HTERT RPE-1 (cell line): Measurements from ENCODE around the gene PLCL1.

Experiments
- in situ Hi-C: fragments of 300-500 bp; cut with MboI; formaldehyde crosslinking; loops from 4 replicates; pipeline ENCODE4 v1.14.3; 2020; ENCODE audit warnings: low sequenced_read_pairs

The PLCL1 gene

DNA sequence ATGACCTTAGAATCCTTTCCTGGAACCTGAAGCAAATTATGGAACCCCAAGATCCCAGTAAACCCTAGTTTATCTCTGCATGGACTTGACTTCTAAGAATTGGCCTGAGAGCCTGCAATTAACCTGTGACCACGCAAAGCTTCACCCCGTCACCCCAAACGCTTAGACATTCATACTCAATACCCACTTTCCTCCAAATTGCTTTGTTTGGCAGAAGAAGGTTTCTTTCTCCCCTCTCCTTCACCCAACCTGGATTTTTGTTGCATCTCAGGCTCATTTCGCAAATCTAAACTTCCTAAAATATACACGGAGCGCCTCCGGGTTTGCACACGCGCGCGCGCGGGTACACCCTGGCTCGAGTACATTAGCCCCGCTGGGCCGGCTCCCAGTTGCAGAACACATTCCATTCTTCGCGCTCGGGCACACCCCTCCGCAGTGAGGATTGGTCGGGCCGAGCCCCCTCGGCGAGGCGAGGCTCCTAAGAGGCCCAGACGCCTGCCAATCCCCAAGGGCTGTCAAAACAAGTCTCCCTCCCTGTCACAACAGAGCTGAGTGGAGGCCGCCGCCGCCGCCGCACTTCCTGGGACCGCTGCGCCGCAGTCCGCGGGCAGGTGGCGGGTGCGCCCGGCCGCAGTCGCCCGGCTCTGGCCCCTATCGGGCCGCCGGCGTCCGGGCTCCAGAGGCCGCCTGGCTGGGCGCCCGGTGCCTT is at the start of gene PLCL1:
Gene PLCL1 (plus strand): TSS at position 545 of the 709 bp plus-strand sequence.
- in situ Hi-C loops: no loop called here

DNA sequence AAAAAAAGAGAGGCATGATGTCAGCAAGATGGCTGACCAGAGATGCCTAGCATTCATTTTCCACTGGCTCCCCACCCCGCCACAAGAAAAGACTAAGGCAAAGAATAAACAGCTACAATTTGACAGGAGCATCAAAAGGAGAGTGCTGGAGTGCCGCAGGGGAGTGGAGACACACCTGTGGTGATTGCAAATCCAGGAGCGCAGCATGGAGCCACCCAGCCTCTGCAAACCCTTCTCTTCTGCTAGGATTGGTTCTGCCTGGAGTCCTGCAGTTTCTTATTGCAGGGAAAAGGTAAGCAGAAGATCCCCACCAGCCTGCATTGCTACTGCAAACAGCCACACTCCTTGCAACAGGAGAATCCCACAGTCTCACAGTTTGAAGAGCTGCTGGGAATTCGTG is 45.4 kb upstream of the PLCL1 start:
- in situ Hi-C loops: no loop called here

DNA sequence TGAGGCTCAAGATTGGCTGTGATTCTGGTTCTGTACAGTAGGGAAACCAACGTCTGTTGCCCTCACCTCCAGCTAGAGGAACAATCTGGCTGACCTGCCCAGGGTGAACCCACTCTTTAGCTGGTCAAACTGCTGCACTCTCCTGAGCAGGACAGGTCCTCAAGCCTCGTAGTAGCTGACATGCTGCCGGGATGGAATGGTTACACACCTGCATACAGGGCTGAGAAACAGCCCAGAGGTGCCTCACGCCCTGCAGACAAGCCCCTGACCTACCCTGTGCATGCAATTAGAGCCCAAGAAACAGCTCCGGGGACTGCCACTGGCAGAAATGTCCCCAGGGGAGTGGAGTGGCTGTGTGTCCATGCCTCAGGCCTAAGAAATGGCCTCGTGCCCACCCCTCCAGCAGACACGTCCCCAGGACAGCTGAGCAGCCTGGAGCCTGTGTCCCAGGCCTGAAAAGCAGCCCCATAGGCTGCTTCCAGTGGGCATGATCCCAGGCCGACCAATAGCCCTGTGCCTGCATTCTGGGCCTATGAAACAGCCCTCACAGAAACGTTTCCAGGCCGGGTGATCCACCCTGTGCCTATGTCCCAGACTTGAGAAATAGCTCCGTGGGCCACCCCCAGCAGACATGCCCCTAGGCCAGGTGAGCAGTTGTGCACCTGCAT is 44.6 kb upstream of the PLCL1 start:
- in situ Hi-C loops: no loop called here

DNA sequence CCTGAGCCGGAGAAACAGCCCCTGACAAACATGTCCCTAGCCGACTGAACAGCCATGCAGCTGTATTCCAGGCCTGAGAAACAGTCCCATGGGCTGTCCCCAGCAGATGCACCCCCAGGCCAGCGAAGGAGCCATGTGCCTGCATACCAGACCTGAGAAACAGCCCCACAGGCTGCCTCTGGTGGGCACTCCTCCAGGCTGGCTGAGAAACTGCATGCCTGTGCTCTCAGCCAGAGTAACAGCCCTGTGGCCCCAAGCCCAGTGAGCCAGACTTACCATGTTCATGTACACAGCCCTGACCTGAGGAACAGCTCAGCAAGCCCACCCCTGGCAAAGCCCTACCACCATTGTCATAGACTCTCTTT is 44.1 kb upstream of the PLCL1 start:
- in situ Hi-C loops: no loop called here

DNA sequence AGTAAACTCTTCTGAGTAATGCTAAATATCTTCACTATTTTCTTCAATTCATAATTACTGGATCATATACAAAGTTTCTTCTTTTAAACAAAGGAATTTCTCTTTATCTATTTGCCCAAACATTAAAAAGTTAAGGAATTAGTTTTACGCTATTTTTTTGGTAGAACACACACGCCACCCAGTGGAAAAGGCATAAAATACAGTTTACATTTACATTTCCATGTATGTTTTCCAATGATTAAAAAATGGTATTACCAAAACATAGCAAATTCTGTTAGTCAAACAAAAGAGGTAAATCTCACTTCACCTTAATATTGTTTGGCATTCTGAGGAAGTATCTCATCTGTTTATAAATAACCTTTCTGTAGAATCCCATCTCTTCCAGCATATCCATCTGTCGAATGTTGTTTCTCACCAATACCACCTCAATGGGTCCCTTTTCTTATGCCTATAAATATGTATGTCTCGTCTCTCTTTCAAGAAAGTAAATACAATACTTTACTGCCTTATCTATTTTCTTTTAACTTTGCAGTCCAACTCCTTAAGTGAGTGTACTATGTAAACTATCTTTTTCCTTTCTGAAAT is 26.5 kb upstream of the PLCL1 start:
- in situ Hi-C loops: no loop called here

DNA sequence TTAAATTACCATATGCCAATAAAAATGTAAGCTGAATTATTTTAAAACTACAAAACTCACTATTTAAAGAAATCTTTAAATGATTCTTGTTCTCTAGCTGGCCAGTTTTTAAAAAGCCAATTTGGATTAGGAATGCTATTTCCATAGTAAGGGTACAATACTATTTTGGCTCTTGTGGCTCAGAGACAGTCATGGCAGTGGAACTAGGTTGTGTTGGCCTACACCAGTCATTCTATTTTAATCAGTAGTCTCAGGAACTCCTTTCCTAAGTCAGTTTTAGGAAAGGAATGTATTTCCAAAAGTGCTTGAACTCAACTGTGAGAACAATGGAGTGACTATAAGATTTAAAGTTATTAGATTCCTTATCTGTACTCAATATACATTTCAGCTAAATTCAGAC is 25.1 kb upstream of the PLCL1 start:
- in situ Hi-C loops: no loop called here

DNA sequence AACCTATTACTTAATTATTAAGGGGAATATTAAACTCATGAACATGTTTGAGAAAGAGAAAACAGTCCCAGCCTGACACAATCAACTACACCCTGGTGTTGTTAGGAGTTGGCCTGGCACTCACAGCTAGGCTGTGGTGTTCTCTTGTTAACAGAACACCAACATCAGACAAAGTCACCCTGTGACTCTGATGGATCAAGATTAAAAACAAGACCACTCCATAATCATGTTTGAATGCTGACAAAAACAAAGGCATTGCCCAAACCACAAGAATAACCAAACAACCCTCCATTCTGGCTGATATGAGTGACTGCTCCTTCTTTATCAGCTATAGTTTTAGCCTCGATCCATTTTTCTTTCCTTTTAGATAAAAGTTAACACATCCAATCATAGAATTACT is 22.3 kb upstream of the PLCL1 start:
- in situ Hi-C loops: no loop called here

DNA sequence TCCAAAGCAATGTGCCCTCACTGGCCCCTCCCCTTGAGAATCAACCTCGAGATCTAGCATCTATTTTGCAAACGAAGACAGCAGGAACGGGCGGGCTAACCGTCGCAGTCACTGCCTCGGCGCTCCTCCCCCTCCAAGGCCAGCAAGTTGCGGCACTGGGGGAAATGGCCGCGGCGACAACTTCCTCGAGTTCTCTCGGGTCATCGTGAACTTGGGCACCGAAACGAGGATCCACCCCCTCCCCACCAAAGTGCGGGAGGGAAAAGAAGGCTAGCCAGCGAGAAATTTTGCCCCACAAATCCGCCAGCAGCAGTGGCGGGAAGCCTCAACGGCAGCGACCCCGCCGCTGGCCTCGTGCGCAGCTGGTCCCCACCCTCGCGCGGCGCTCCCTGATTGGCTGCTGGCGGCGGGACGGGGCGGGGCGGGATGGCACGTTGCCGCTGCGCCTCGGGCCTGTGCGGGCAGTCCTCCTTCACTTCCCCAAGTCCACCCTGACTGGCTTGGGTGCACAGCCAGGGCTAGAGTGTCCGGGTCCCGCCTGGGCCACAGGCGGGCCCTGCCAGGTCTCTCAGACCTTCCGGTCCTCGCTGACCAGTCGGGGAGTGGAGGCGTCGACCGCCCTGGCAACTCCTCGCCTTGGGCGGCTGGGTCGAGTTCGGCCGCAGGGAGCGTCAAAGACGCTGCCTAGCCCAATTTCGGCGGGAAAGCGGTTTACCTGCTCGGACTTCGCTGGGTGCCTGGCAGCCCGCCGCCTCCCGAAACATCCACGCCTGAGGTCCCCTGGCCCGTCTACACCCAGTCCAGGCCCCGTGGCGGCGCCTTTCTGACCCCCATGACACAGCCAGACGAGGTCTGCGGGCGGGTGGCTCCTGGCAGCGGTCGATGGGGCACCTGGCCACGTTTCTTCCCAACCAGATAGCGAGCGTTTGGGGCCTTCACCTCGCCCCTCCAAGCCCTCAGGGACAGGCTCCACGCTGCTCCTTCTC is 19.1 kb upstream of the PLCL1 start, which contains the start of gene BOLL:
Gene BOLL (minus strand): TSS at position 364 of the 986 bp plus-strand sequence. CDS start 3,469 bp downstream, outside the sequence.
- in situ Hi-C loops: no loop called here

DNA sequence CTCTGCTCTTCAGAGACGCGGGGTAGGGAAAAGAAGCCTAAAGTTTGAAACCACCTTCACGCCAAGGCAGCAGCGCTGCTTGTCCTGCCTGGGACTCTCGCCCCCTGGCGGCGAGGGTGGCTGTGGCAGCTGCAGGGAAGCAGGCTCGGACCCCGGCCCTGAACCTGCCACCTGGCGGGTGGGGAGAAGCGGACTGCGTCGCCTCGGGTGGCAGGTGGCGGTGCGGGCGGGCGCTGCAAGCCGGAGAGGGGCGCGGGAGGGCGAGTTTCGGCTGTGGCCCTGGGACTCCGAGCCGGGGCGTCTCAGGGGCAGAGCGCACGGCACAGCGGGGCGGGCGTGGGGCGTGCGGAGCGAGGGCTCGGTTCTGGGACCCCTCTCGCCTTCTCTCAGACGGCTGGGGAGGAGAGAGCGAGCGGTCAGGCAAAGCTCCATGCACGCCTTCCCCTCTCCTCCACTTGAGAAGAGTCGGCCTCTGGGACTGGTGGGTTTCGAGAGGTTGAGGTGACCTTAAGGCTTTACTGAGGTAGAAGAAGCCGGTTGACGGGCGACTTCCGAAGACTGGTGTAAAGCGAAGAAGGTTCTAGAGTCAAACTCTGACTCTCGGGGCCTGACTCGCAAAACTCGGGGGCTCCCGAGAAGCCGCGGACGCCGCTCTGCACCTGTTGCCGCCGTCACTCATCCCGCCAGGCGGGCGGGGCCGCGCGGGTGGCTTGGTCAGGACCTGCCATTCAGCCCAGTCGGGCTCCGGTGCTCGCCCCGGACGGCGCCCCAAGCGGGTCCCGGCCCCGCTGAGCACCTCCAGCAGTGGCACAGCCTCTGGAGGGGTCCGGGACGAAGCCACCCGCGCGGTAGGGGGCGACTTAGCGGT is 18.1 kb upstream of the PLCL1 start:
- in situ Hi-C loops: no loop called here

DNA sequence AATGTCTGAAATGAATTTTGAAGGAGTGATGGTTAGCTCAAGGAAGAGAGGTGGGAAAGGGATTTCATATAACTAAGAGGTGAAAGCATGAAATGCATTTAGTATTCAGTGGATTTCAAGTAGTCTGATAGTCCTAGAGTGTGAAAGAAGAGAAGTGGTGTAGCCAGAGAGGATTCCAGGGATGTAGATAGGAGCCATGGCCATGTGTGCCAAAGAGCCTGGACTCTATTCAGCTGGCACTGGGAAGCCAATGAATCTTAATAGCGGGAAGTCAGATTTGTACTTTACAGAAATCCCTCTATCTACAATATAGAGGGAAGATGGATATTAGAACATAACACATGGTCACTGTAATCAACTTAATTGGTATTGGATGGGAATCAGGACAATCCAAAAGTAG is 10.9 kb upstream of the PLCL1 start:
- in situ Hi-C loops: no loop called here

DNA sequence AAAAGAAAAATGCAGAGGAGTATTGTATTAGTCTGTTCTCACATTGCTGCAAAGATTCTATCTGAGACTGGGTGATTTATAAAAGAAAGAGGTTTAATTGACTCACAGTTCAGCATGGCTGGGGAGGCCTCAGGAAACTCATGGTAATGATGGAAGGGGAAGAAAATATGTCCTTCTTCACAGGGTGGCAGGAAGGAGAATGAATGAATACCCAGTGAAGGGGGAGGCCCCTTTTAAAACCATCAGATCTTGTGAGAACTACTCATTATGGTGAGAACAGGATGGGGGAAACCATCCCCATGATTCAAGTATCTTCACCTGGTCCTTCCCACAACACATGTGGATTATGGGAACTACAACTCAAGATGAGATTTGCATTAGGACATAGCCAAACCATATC is 9.1 kb upstream of the PLCL1 start:
- in situ Hi-C loops: no loop called here

DNA sequence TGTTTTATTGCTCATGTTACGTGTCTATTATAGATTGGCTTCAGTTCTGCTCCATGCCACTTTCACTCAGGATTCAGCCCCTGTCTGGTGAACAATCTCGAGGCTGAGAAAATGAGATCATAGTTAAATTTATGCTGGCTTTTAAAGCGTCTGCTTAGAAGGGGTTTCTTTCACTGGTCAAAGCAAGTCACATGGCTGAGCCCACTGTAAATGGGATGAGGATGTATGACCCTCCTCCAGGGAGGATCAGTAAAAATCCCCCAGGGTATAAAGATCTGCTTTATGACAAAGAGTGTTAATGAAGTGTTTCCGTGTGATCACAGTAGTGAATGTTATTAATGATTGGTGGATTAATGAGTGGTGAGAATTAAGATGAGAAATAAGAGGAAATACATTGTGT is 6.2 kb upstream of the PLCL1 start:
- in situ Hi-C loops: no loop called here

DNA sequence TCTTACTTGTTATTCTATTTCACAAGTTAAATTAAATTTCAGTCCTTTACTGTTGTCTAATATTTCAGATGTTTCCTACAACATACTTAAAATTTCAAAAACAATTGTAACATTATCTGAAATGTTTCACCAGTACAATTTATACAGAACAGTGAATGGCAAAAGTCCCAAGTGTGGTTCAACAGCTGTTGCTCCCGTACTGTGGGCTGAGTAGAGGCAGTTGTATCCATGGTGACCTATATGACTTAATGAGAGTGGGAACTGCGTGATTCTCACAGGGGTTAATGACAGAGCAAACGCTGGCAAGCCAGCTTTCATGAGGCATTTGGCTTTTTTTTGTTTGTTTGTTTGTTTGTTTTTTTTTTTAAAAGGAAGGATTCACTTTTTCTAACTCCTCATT is 5.3 kb upstream of the PLCL1 start:
- in situ Hi-C loops: no loop called here

DNA sequence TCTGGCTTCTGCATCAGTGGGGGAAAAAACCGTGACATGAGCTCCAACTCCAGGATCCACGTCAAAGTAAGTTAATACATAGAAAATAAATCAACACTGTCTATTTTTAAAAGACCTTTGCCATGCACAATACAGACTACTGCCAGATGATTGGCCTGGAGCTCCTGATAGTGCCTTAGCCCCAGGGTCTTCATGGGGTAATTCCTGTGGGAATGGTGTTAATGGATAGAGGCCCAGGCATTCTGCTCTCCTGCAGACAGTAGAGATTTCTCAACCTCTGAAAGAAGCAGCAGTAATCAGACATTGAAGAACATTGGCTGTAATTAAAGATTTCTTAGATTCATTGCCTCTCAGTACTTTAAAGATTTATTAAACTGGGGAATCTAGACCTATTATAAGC is 4.3 kb upstream of the PLCL1 start:
- in situ Hi-C loops: no loop called here

DNA sequence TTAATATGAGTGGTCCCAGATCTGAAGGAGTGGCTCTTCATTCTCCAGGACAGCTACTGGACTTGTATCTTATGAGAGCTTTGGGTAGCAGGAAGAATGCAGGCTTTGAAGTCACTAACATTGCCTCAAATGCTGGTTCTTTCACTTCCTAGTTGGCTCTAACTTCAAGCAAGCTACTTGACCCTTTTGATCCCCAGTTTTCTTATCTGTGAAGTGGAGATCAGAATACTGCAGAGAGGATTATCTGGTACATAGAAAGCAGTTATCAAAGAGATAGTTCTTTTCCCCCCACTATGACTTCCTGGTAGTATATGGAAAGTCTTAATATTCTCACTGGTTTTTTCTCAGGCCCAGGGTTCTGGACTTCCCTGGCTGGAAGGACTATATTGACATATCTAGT is 3.4 kb upstream of the PLCL1 start:
- in situ Hi-C loops: no loop called here

DNA sequence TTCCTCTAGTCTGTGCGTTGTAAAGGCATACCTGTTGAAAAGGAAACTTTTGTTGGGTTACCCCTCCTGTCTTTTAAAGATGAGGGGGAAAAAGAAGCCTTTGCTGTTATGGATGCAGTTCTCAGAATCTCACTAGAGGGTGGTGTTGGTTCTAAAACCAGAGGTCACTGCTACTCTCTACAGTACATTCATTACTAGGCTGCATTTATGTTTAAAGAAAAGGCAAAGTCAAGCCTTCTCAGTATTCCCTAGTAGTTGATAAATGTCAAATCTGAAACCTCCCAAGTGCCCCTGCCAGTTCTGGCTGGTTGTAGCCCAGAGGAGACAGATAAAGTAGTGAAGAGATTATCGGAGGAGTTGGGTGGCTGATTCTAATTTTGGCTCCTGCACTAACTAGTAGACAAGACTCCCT is 1.4 kb upstream of the PLCL1 start:
- in situ Hi-C loops: no loop called here

DNA sequence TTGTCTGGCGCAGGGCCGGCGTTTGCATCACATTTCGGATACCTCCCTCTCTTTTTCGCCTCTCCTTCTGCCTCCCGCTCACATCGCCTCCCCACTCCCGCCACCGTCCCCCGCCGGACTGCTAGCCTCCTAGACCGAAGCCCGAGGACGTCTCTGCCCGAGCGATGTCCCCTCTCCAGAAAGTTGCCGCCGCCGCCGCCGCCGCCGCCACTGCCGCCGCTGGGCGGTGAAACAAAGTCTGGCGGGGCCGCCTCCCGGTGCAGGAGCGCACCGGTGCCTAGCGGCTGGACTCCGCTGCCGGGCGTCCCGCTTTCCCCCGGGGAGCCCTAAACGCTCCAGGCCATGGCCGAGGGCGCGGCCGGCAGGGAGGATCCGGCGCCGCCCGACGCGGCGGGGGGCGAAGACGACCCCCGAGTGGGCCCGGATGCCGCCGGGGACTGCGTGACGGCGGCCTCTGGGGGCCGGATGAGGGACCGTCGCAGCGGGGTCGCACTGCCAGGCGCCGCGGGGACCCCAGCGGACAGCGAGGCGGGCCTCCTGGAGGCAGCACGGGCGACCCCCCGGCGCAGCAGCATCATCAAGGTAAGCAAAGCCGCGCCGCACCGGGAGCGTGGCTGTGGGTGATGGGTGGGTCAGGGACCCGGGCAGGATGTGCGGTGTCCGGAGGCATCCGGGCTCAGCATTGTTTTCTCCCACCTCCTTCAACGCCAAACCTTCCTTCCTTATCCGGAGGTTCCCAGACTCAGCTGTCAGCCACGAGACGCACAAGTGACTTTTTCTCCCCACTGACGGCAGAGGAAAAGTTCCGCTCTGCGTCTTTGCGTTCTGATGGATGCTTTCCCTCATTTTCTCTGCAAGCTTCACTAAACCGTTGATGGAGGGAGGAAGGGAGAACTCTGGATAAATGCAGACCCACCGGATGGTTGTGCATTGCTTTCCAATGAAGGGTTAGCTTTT is 643 bp downstream of the PLCL1 start:
- in situ Hi-C loops: no loop called here

DNA sequence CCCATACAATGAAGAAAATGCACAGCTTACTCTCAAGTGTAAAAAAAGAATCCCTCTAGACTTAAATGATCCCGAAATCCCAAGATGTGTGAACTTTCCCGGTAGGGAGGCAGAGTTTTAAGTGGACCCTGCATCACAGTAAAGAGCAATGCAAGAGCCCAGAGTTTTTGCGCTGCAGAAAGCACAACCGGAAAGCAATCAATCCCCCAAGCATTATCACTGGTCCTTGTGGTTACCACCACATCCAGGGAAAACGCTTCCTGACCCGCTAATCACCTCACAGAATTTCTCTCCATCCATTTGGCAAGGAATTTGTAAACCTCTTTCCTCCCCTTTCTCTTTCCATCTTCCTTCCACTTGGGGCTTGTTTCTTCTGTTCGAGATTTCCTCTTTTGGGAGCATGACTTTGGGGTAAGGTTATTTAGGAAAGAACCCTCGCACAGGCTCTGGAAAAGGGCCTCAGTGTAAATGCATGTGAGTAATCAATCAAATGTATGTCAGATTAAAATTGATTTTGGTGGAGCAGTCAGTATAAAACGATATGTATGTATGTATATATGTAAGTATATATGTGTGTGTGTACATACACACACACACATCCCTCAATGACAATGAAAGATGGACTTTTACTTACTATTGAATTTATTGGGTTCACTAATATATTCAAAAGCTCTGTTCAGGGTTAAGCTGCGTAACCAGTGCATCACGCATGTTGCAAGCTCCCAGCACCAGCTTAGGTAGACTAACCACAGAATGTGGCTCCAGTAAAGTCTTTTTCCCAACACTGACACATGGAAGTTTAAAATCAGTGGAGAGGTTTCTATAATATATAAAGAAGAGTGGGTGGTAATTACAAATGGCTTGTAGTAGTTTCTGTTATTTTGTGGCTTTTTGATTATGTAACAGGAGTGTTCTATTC is 1.6 kb downstream of the PLCL1 start:
- in situ Hi-C loops: no loop called here
